H1 (cell line): ENCODE results near the gene SH2B2. TPM values are rescaled to one million over a fixed set of nuclear protein-coding genes. Genes with fewer than 3 reads are reported as not detected.

ENCODE experiments used
- CTCF ChIA-PET: fragments of 300-600 bp; sonication (Branson Sonifier 250); formaldehyde crosslinking; loops from one replicate; lab custom pipeline; 2021; ENCODE audit not compliant: partially characterized antibody; lab: Charles Lee
- POLR2A ChIA-PET: fragments of 300-600 bp; sonication (Branson Sonifier 250); formaldehyde crosslinking; loops from one replicate; lab custom pipeline; 2021; ENCODE audit warnings: inconsistent platforms; ENCODE audit not compliant: partially characterized antibody; lab: Charles Lee
- DNase-seq, 2 experiments: peaks; one replicate each; pipeline versions ENCODE4 v3.0.0 to v3.0.0-alpha.2; 2010 to 2022; ENCODE audit warnings: low spot score in 2 of 2, low read depth in 1 of 2, mixed read lengths in 1 of 2
- FAIRE-seq: peaks from 2 replicates; lab custom pipeline; 2011; peaks lifted over from hg19 to GRCh38; lab: Jason Lieb, UNC
- H2AFZ ChIP-seq: 2 replicates; pipeline ENCODE4 v1.8.1; 2012; ENCODE audit warnings: low read length, inconsistent platforms
- H2AK5ac ChIP-seq: 2 replicates; pipeline ENCODE4 v1.6.1; 2013; ENCODE audit warnings: low read depth, low read length
- H2BK120ac ChIP-seq: replicated peaks from 2 replicates; pipeline ENCODE3; 2013; ENCODE audit warnings: low read depth, low read length, inconsistent platforms
- H2BK12ac ChIP-seq: 2 replicates; pipeline ENCODE4 v1.6.1; 2013; ENCODE audit warnings: low read depth, low read length
- H2BK15ac ChIP-seq: 2 replicates; pipeline ENCODE4 v1.6.1; 2013; ENCODE audit warnings: low read length
- H2BK20ac ChIP-seq: 2 replicates; pipeline ENCODE4 v1.6.1; 2013; ENCODE audit warnings: low read length
- H2BK5ac ChIP-seq: 2 replicates; pipeline ENCODE4 v1.6.1; 2013; ENCODE audit warnings: low read depth, low read length
- H3K14ac ChIP-seq: 2 replicates; pipeline ENCODE4 v1.6.1; 2013; ENCODE audit warnings: inconsistent platforms; ENCODE audit not compliant: insufficient read length
- H3K18ac ChIP-seq: 2 replicates; pipeline ENCODE4 v1.6.1; 2013; ENCODE audit warnings: low read length; ENCODE audit errors: extremely low read depth
- H3K23ac ChIP-seq: 2 replicates; pipeline ENCODE4 v1.6.1; 2013; ENCODE audit warnings: inconsistent platforms; ENCODE audit not compliant: insufficient read length
- H3K23me2 ChIP-seq: 2 replicates; pipeline ENCODE4 v1.6.1; 2013; ENCODE audit warnings: low read depth, low read length
- H3K27ac ChIP-seq: 2 replicates; pipeline ENCODE4 v1.6.1; 2011; ENCODE audit warnings: low read depth, low read length, inconsistent platforms
- H3K27me3 ChIP-seq, 4 experiments: replicated peaks in 1 of 4; 1 replicate in 1 of 4; 2 replicates in 3 of 4; pipeline versions ENCODE4 v1.6.1 to v1.8.1; 2011 to 2013; ENCODE audit warnings: low read length in 3 of 4, mild to moderate bottlenecking in 3 of 4, inconsistent platforms in 2 of 4, mixed read lengths in 2 of 4, moderate library complexity in 1 of 4; ENCODE audit not compliant: control insufficient read depth in 3 of 4, insufficient read depth in 3 of 4; ENCODE audit errors: extremely low read depth in 1 of 4
- H3K36me3 ChIP-seq, 4 experiments: 2 replicates each; pipeline versions ENCODE4 v1.6.1 to v1.8.1; 2011 to 2013; ENCODE audit warnings: mild to moderate bottlenecking in 4 of 4, low read length in 3 of 4, moderate library complexity in 2 of 4, control low read depth in 1 of 4, inconsistent platforms in 1 of 4; ENCODE audit not compliant: insufficient read depth in 4 of 4, control insufficient read depth in 2 of 4
- H3K4ac ChIP-seq: replicated peaks from 2 replicates; pipeline ENCODE3; 2013; ENCODE audit warnings: low read length, low read depth, mixed read lengths, inconsistent platforms; ENCODE audit not compliant: insufficient read length
- H3K4me1 ChIP-seq, 4 experiments: replicated peaks in 1 of 4; 1 replicate in 1 of 4; 2 replicates in 3 of 4; pipeline versions ENCODE4 v1.6.1 to v1.8.1; 2011 to 2013; ENCODE audit warnings: low read length in 3 of 4, inconsistent platforms in 2 of 4, mixed read lengths in 1 of 4; ENCODE audit not compliant: insufficient read depth in 4 of 4, control insufficient read depth in 3 of 4
- H3K4me2 ChIP-seq, 2 experiments: 2 replicates each; pipeline versions ENCODE4 v1.6.1 to v1.8.1; 2011 to 2013; ENCODE audit warnings: low read depth in 2 of 2, low read length in 2 of 2, control low read depth in 1 of 2, inconsistent platforms in 1 of 2, mild to moderate bottlenecking in 1 of 2; ENCODE audit not compliant: insufficient read depth in 1 of 2
- H3K4me3 ChIP-seq, 4 experiments: fragments of 200-600, 300-600 bp in 1 of 4; sonication (generic), shearing (Covaris generic), sonication (Bioruptor Twin) in 1 of 4; 2 replicates each; pipeline versions ENCODE4 v1.5.1 to v1.8.1; 2011 to 2016; ENCODE audit warnings: low read length in 4 of 4, low read depth in 3 of 4, control low read depth in 2 of 4, inconsistent platforms in 2 of 4, mild to moderate bottlenecking in 2 of 4, mixed read lengths in 1 of 4, moderate library complexity in 1 of 4; ENCODE audit not compliant: insufficient read depth in 2 of 4; ENCODE audit errors: extremely low read depth in 1 of 4
- H3K56ac ChIP-seq: replicated peaks from 2 replicates; pipeline ENCODE3; 2013; ENCODE audit warnings: low read depth, mild to moderate bottlenecking, mixed read lengths, low read length, inconsistent platforms; ENCODE audit not compliant: insufficient read length
- H3K79me1 ChIP-seq: 2 replicates; pipeline ENCODE4 v1.6.1; 2013; ENCODE audit warnings: low read depth, low read length, control low read depth
- H3K79me2 ChIP-seq, 2 experiments: 2 replicates each; pipeline versions ENCODE4 v1.6.1 to v1.8.1; 2012 to 2013; ENCODE audit warnings: low read length in 2 of 2, mild to moderate bottlenecking in 2 of 2, inconsistent platforms in 1 of 2; ENCODE audit not compliant: insufficient read depth in 2 of 2, control insufficient read depth in 1 of 2
- H3K9ac ChIP-seq, 4 experiments: replicated peaks in 1 of 4; 1 replicate in 1 of 4; 2 replicates in 3 of 4; pipeline versions ENCODE4 v1.6.1 to v1.8.1; 2011 to 2013; ENCODE audit warnings: low read depth in 3 of 4, low read length in 3 of 4, control low read depth in 2 of 4, mild to moderate bottlenecking in 2 of 4, moderate library complexity in 2 of 4, inconsistent platforms in 1 of 4; ENCODE audit errors: extremely low read depth in 1 of 4
- H3K9me3 ChIP-seq, 2 experiments: 2 replicates each; pipeline versions ENCODE4 v1.6.1 to v1.8.1; 2012 to 2013; ENCODE audit warnings: mild to moderate bottlenecking in 2 of 2, moderate library complexity in 2 of 2, control low read depth in 1 of 2, inconsistent platforms in 1 of 2, low read depth in 1 of 2, low read length in 1 of 2, mixed read lengths in 1 of 2; ENCODE audit not compliant: insufficient read depth in 2 of 2
- H4K20me1 ChIP-seq, 2 experiments: replicated peaks in 1 of 2; 2 replicates each; pipeline versions ENCODE3 to v1.8.1; 2011 to 2013; ENCODE audit warnings: inconsistent platforms in 2 of 2, low read length in 2 of 2, mild to moderate bottlenecking in 1 of 2; ENCODE audit not compliant: insufficient read depth in 2 of 2, control insufficient read depth in 1 of 2
- H4K5ac ChIP-seq: 2 replicates; pipeline ENCODE4 v1.6.1; 2013; ENCODE audit warnings: low read length, low read depth, mixed read lengths, inconsistent platforms; ENCODE audit not compliant: insufficient read length
- H4K8ac ChIP-seq: 2 replicates; pipeline ENCODE4 v1.8.0; 2013; ENCODE audit warnings: mild to moderate bottlenecking, moderate library complexity, low read length, inconsistent platforms; ENCODE audit not compliant: insufficient read depth; ENCODE audit errors: extremely low read depth
- H4K91ac ChIP-seq: replicated peaks from 2 replicates; pipeline ENCODE3; 2013; ENCODE audit warnings: low read length, mixed read lengths, inconsistent platforms; ENCODE audit not compliant: insufficient read length
- HDAC2 ChIP-seq, 2 experiments: fragments of 300-600 bp in 1 of 2; sonication (generic) in 1 of 2; IDR thresholded peaks; 2 replicates each; pipeline ENCODE4 v1.6.1; 2011 to 2012; ENCODE audit warnings: low read depth in 2 of 2, low read length in 2 of 2, mild to moderate bottlenecking in 2 of 2, moderate library complexity in 2 of 2, borderline replicate concordance in 1 of 2, inconsistent platforms in 1 of 2
- KDM1A ChIP-seq: fragments of 200-600, 300-600 bp; sonication (generic); IDR thresholded peaks from 2 replicates; pipeline ENCODE4 v1.7.1; 2016; ENCODE audit warnings: mild to moderate bottlenecking, low read length, borderline replicate concordance
- whole genome bisulfite sequencing, 2 experiments: shearing (Covaris generic) in 1 of 2; methylation state at CpG; one replicate each; pipeline versions ENCODE4 v1.1.6 to v1.1.7; 2013 to 2015; ENCODE audit warnings: low lambda C conversion rate in 2 of 2, mixed read lengths in 2 of 2, inconsistent platforms in 1 of 2, low coverage in 1 of 2, missing lambda C conversion rate in 1 of 2; ENCODE audit not compliant: insufficient replicate concordance in 2 of 2, insufficient coverage in 1 of 2, insufficient read length in 1 of 2; ENCODE audit errors: extremely low coverage in 1 of 2, missing lambda C conversion rate in 1 of 2; 5-methylcytosine and 5-hydroxymethylcytosine counted together
- polyA plus RNA-seq, 7 experiments: library from polyadenylated mRNA; depleted of rRNA in 3 of 7; stranded (reverse) in 5 of 7; unstranded in 2 of 7; fragments of >200 nt in 5 of 7; fragments of 200-250 nt in 2 of 7; gene quantifications; 1 replicate in 5 of 7; 2 replicates in 1 of 7; 4 replicates in 1 of 7; pipeline versions ENCODE4 v1.2.1 to v1.2.3, GENCODE V29; 2011 to 2013; ENCODE audit warnings: missing spikeins in 2 of 7, mixed read lengths in 2 of 7
- total RNA-seq: library from RNA; stranded (reverse); fragmentation: NEBNext Ultra II Directional; extraction: Animal tissue kit (Norgen Biotek cat#: 25700); gene quantifications from 2 replicates; pipeline ENCODE4 v1.2.1, GENCODE V29; 2021

The SH2B2 gene
- total and polyA plus RNA-seq, 2 of the 8 experiments (the other 6 are each of a cell fraction or from before 2014, with no cell fraction given) = 11.5 to 18.7 TPM

GRCh38 chr7:102297487-102298218 lies 11.0 kb downstream of the SH2B2 start:
- Histone ChIP-seq H2BK12ac (no peak overlapping the region), H4K5ac (no peak overlapping the region), H3K56ac (no peak overlapping the region), H4K8ac (no peak overlapping the region), H3K27me3 (peaks cover 0 to 7% (median 4%) of the 10 kb centered on the region in 4 experiments; a peak in 5 of 7 replicates), H3K36me3 (no peaks in the 10 kb centered on the region; a peak in 1 of 8 replicates), H3K4me2 (no peak overlapping the region), H3K79me1 (no peaks in the 10 kb centered on the region; the same call in 1 of the 2 replicates), H4K91ac (no peak overlapping the region), H3K9ac (no peak overlapping the region), H3K9me3 (no peaks in the 10 kb centered on the region; a peak in 1 of 4 replicates), H3K14ac (no peak overlapping the region), H2BK15ac (no peak overlapping the region), H3K4me1 (peaks cover 0 to 27% (median 4%) of the 10 kb centered on the region in 4 experiments; a peak in 6 of 7 replicates), H2BK20ac (no peak overlapping the region), H3K23ac (no peak overlapping the region), H2AFZ (no peak overlapping the region), H3K4ac (no peak overlapping the region), H2AK5ac (no peak overlapping the region), H2BK120ac (no peak overlapping the region), H3K4me3 (no peak overlapping the region), H4K20me1 (peaks cover 2 to 11% of the 10 kb centered on the region in 2 experiments), H3K27ac (no peak overlapping the region), H3K18ac (no peak overlapping the region), H3K79me2 (0 out of 4 replicates have a peak, but pooled peaks cover 0 to 2% of the 10 kb centered on the region in 2 experiments), H3K23me2 (peaks cover 4% of the 10 kb centered on the region; the same call in 1 of the 2 replicates), H2BK5ac (no peak overlapping the region)
- 88% methylated on average over 10 of the region's 10 CpGs; no CpG with 5 or more reads in 1 of the 2 experiments for WGBS, 2 experiments
- POLR2A ChIA-PET = interaction anchor here (2.3 kb wide), 1 partner anchor 98 kb away, joined by 9 read pairs; the partner anchor contains the start of gene PRKRIP1
- peak; percentile 85; the same call in 1 of the 2 replicates for TF ChIP-seq KDM1A
- TF ChIP-seq HDAC2 (IDR thresholded peaks at IDR 0.05; ENCODE audit: borderline replicate concordance in 1 of 2, low read depth in 2 of 2, low read length in 2 of 2) = no peak
- DNase-seq = no peak
- CTCF ChIA-PET = interaction anchor here (0.9 to 1.9 kb wide), 5 partner anchors 8 to 94 kb away, joined by 3 to 8 read pairs (median 4); no protein-coding TSS in a partner anchor
- no peak for FAIRE-seq
